H9 (cell line): ENCODE data around the gene DLX6. TPM values are rescaled to one million over a fixed set of nuclear protein-coding genes. Genes with fewer than 3 reads are reported as not detected.

Experiments
- DNase-seq: peaks from one replicate; pipeline ENCODE4 v3.0.0-alpha.2; 2017
- H2AFZ ChIP-seq: one replicate; pipeline ENCODE4 v1.6.1; 2013; ENCODE audit warnings: mild to moderate bottlenecking, low read length, control low read depth, moderate library complexity
- H2AK5ac ChIP-seq: 2 replicates; pipeline ENCODE4 v1.6.1; 2013; ENCODE audit warnings: low read length, control low read depth, mixed read lengths; ENCODE audit not compliant: insufficient read length
- H2BK120ac ChIP-seq: one replicate; pipeline ENCODE4 v1.6.1; 2013; ENCODE audit warnings: low read depth, mild to moderate bottlenecking, low read length, control low read depth, inconsistent platforms; ENCODE audit not compliant: poor library complexity, severe bottlenecking
- H2BK12ac ChIP-seq: 2 replicates; pipeline ENCODE4 v1.6.1; 2013; ENCODE audit warnings: low read length, control low read depth, mixed read lengths, low read depth; ENCODE audit not compliant: insufficient read length
- H2BK15ac ChIP-seq: 2 replicates; pipeline ENCODE4 v1.6.1; 2013; ENCODE audit warnings: low read depth, low read length, control low read depth
- H2BK20ac ChIP-seq: one replicate; pipeline ENCODE4 v1.6.1; 2013; ENCODE audit warnings: low read depth, mild to moderate bottlenecking, low read length, control low read depth, inconsistent platforms; ENCODE audit not compliant: poor library complexity, severe bottlenecking
- H2BK5ac ChIP-seq: 2 replicates; pipeline ENCODE4 v1.6.1; 2013; ENCODE audit warnings: low read length, control low read depth, mixed read lengths; ENCODE audit not compliant: insufficient read length
- H3K14ac ChIP-seq: 2 replicates; pipeline ENCODE4 v1.6.1; 2013; ENCODE audit warnings: low read length, control low read depth; ENCODE audit not compliant: insufficient read depth
- H3K18ac ChIP-seq: 2 replicates; pipeline ENCODE4 v1.6.1; 2013; ENCODE audit warnings: low read depth, mild to moderate bottlenecking, mixed read lengths, low read length, control low read depth; ENCODE audit not compliant: insufficient read length
- H3K23ac ChIP-seq: 2 replicates; pipeline ENCODE4 v1.6.1; 2013; ENCODE audit warnings: low read length, control low read depth, mixed read lengths, low read depth; ENCODE audit not compliant: insufficient read length
- H3K23me2 ChIP-seq: 2 replicates; pipeline ENCODE4 v1.6.1; 2013; ENCODE audit warnings: low read depth, mild to moderate bottlenecking, mixed read lengths, low read length, control low read depth; ENCODE audit not compliant: insufficient read length, poor library complexity, severe bottlenecking
- H3K27ac ChIP-seq: 2 replicates; pipeline ENCODE4 v1.5.1; 2013; ENCODE audit warnings: low read length, control low read depth, mixed read lengths, low read depth; ENCODE audit not compliant: insufficient read length
- H3K27me3 ChIP-seq: 2 replicates; pipeline ENCODE4 v1.6.1; 2013; ENCODE audit warnings: low read length, control low read depth, inconsistent platforms; ENCODE audit not compliant: insufficient read depth
- H3K4ac ChIP-seq: 2 replicates; pipeline ENCODE4 v1.6.1; 2013; ENCODE audit warnings: low read depth, mild to moderate bottlenecking, control low read depth, inconsistent platforms, low read length, moderate library complexity
- H3K4me1 ChIP-seq: 2 replicates; pipeline ENCODE4 v1.6.1; 2013; ENCODE audit warnings: low read length, control low read depth, inconsistent platforms; ENCODE audit not compliant: insufficient read depth
- H3K4me2 ChIP-seq: 2 replicates; pipeline ENCODE4 v1.6.1; 2013; ENCODE audit warnings: low read length, control low read depth, mixed read lengths; ENCODE audit not compliant: insufficient read length, insufficient read depth
- H3K56ac ChIP-seq: 2 replicates; pipeline ENCODE4 v1.6.1; 2013; ENCODE audit warnings: low read depth, mild to moderate bottlenecking, mixed read lengths, low read length, control low read depth; ENCODE audit not compliant: insufficient read length
- H3K79me1 ChIP-seq: 2 replicates; pipeline ENCODE4 v1.6.1; 2013; ENCODE audit warnings: low read depth, mild to moderate bottlenecking, moderate library complexity, low read length, control low read depth, inconsistent platforms; ENCODE audit not compliant: insufficient read depth, poor library complexity, severe bottlenecking
- H3K79me2 ChIP-seq: 2 replicates; pipeline ENCODE4 v1.6.1; 2013; ENCODE audit warnings: low read length, control low read depth, inconsistent platforms; ENCODE audit not compliant: insufficient read depth
- H3K9ac ChIP-seq: 2 replicates; pipeline ENCODE4 v1.6.1; 2013; ENCODE audit warnings: low read length, control low read depth, mixed read lengths; ENCODE audit not compliant: insufficient read length; ENCODE audit errors: extremely low read depth
- H3K9me3 ChIP-seq: one replicate; pipeline ENCODE4 v1.6.1; 2013; ENCODE audit warnings: low read depth, low read length, inconsistent platforms; ENCODE audit not compliant: control insufficient read depth
- H3T11ph ChIP-seq: one replicate; pipeline ENCODE4 v1.6.1; 2013; ENCODE audit warnings: mild to moderate bottlenecking, low read length, control low read depth, inconsistent platforms
- H4K20me1 ChIP-seq: one replicate; pipeline ENCODE4 v1.6.1; 2013; ENCODE audit not compliant: control insufficient read depth, insufficient read length, insufficient read depth
- H4K5ac ChIP-seq: 2 replicates; pipeline ENCODE4 v1.6.1; 2013; ENCODE audit warnings: low read depth, mild to moderate bottlenecking, mixed read lengths, low read length, control low read depth; ENCODE audit not compliant: insufficient read length
- H4K8ac ChIP-seq: replicated peaks from 2 replicates; pipeline ENCODE4 v1.6.1; 2013; ENCODE audit warnings: low read length, control low read depth, mixed read lengths, low read depth; ENCODE audit not compliant: insufficient read length
- H4K91ac ChIP-seq: 2 replicates; pipeline ENCODE4 v1.6.1; 2013; ENCODE audit warnings: low read depth, mild to moderate bottlenecking, moderate library complexity, mixed read lengths, low read length, control low read depth; ENCODE audit not compliant: insufficient read length
- H3K27ac Mint-ChIP-seq, 3 experiments: 2 replicates in 2 of 3; 3 replicates in 1 of 3; pipeline ENCODE4 v1.8.0; 2020 to 2021; ENCODE audit warnings: mixed read lengths in 3 of 3, mild to moderate bottlenecking in 1 of 3, moderate library complexity in 1 of 3
- H3K27me3 Mint-ChIP-seq: 2 replicates; pipeline ENCODE4 v1.8.0; 2021; ENCODE audit warnings: low read depth, mild to moderate bottlenecking, moderate library complexity, mixed read lengths
- H3K36me3 Mint-ChIP-seq, 3 experiments: 2 replicates in 2 of 3; 3 replicates in 1 of 3; pipeline ENCODE4 v1.8.0; 2020 to 2021; ENCODE audit warnings: low read depth in 3 of 3, mixed read lengths in 3 of 3; ENCODE audit not compliant: insufficient read depth in 1 of 3
- H3K4me1 Mint-ChIP-seq, 2 experiments: 2 replicates each; pipeline ENCODE4 v1.8.0; 2020; ENCODE audit warnings: mixed read lengths in 2 of 2
- H3K4me3 Mint-ChIP-seq, 2 experiments: 2 replicates in 1 of 2; 3 replicates in 1 of 2; pipeline ENCODE4 v1.8.0; 2020 to 2021; ENCODE audit warnings: mild to moderate bottlenecking in 2 of 2, mixed read lengths in 2 of 2, moderate library complexity in 1 of 2
- H3K9me3 Mint-ChIP-seq, 2 experiments: 2 replicates in 1 of 2; 3 replicates in 1 of 2; pipeline ENCODE4 v1.8.0; 2020; ENCODE audit warnings: mild to moderate bottlenecking in 2 of 2, mixed read lengths in 2 of 2, moderate library complexity in 1 of 2
- CTCF ChIP-seq: fragments of 200-600 bp; sonication (generic); conservative IDR thresholded peaks from 3 replicates; pipeline ENCODE4 v1.8.0; 2021; ENCODE audit warnings: antibody characterized with exemption, mild to moderate bottlenecking
- WGBS: extraction: QIAGEN DNeasy Blood & Tissue Kit; methylation state at CpG from one replicate; pipeline ENCODE4 v1.1.7; 2013; ENCODE audit warnings: missing lambda C conversion rate, low lambda C conversion rate, mixed read lengths; ENCODE audit not compliant: insufficient read length; ENCODE audit errors: extremely low coverage; 5-methylcytosine and 5-hydroxymethylcytosine counted together
- total RNA-seq: library from RNA; stranded (reverse); gene quantifications from 2 replicates; pipeline ENCODE4 v1.2.1, GENCODE V29; 2021

DLX6 gene
- total RNA-seq, 1 experiment from 2014 or later, result 0.24 TPM

GRCh38 chr7:97024209-97025129 is 19.1 kb downstream of the DLX6 start, which contains the start of gene DLX5:
TSS of gene DLX5 (minus strand) at chr7:97024831. CDS start at chr7:97024623, 208 bp downstream.
- Histone ChIP-seq H2BK12ac (no peak within 1 kb of the TSS), H2AK5ac (no peak within 1 kb of the TSS), H2BK120ac (no peak within 1 kb of the TSS), H4K8ac (no peak within 1 kb of the TSS), H3T11ph (no peak within 1 kb of the TSS), H3K23ac (no peak within 1 kb of the TSS), H3K4me1 (0 out of 2 replicates have a peak, but pooled peaks cover 2% of the 10 kb centered on the region), H3K18ac (no peak within 1 kb of the TSS), H3K79me2 (no peaks in the 10 kb centered on the region), H2AFZ (no peak within 1 kb of the TSS), H3K9me3 (no peaks in the 10 kb centered on the region), H2BK20ac (no peak within 1 kb of the TSS), H3K27ac (no peak within 1 kb of the TSS), H3K23me2 (peaks cover 13% of the 10 kb centered on the region), H3K4me2 (peak within 1 kb of the TSS; percentile 60), H3K79me1 (no peaks in the 10 kb centered on the region), H3K4ac (no peak within 1 kb of the TSS), H2BK15ac (no peak within 1 kb of the TSS), H4K91ac (no peak within 1 kb of the TSS), H3K27me3 (peaks cover 81% of the 10 kb centered on the region), H2BK5ac (no peak within 1 kb of the TSS), H4K5ac (no peak within 1 kb of the TSS), H3K14ac (no peak within 1 kb of the TSS), H4K20me1 (no peaks in the 10 kb centered on the region), H3K9ac (no peak within 1 kb of the TSS), H3K56ac (no peak within 1 kb of the TSS)
- DNase-seq, result peak; percentile 91
- Mint-ChIP-seq H3K27me3 (peaks cover 98% of the 10 kb centered on the region), H3K4me3 (peak within 1 kb of the TSS; percentile 58 to 79), H3K36me3 (no peaks in the 10 kb centered on the region; a peak in 1 of 7 replicates), H3K4me1 (peaks cover 62 to 67% of the 10 kb centered on the region in 2 experiments), H3K9me3 (peaks cover 5 to 13% of the 10 kb centered on the region in 2 experiments; a peak in 4 of 5 replicates), H3K27ac (no peak within 1 kb of the TSS; a peak in 1 of 7 replicates)
- no peak for TF ChIP-seq CTCF
- WGBS, result no CpG with 5 or more reads among the region's 60 CpGs
